RWPE2 (cell line): Measurements from ENCODE around the gene EAF2.
"Not testable (repeated sequence)": the region's sequence is repeated elsewhere in the genome, so short reads cannot be mapped to it uniquely, and the experiment has no call there.

Experiments used
- ATAC-seq: fragments of 200-7000 bp; cut with Tn5 transposase; 3 replicates; pipeline ENCODE4 v1.9.1; 2021; ENCODE audit warnings: low read depth
- DNase-seq: peaks from one replicate; pipeline ENCODE4 v3.0.0-alpha.2; 2020; ENCODE audit warnings: low spot score
- H3K27ac ChIP-seq: fragments of 450-650 bp; 2 replicates; pipeline ENCODE4 v1.5.1; 2017; ENCODE audit warnings: mild to moderate bottlenecking; ENCODE audit not compliant: poor library complexity, severe bottlenecking
- H3K27me3 ChIP-seq: fragments of 250-450 bp; sonication (Bioruptor Pico); 2 replicates; pipeline ENCODE4 v1.5.1; 2021; ENCODE audit warnings: mild to moderate bottlenecking, moderate library complexity; ENCODE audit not compliant: insufficient read depth, poor library complexity, severe bottlenecking
- H3K36me3 ChIP-seq: fragments of 250-450 bp; sonication (Bioruptor Pico); 2 replicates; pipeline ENCODE4 v1.5.1; 2020; ENCODE audit warnings: low read depth, mild to moderate bottlenecking, moderate library complexity
- H3K4me1 ChIP-seq: fragments of 250-450 bp; sonication (Bioruptor Pico); 2 replicates; pipeline ENCODE4 v1.5.1; 2021; ENCODE audit warnings: mild to moderate bottlenecking, moderate library complexity; ENCODE audit not compliant: insufficient read depth, poor library complexity, severe bottlenecking
- H3K4me3 ChIP-seq: fragments of 250-450 bp; sonication (Bioruptor Pico); 2 replicates; pipeline ENCODE4 v1.5.1; 2021; ENCODE audit warnings: mild to moderate bottlenecking, moderate library complexity; ENCODE audit not compliant: severe bottlenecking
- H3K9me3 ChIP-seq: fragments of 250-450 bp; sonication (Bioruptor Pico); 2 replicates; pipeline ENCODE4 v1.5.1; 2021; ENCODE audit warnings: mild to moderate bottlenecking, moderate library complexity; ENCODE audit not compliant: severe bottlenecking
- CTCF ChIP-seq: fragments of 450-650 bp; IDR thresholded peaks from one replicate; pipeline ENCODE4 v1.5.1; 2017; ENCODE audit warnings: mild to moderate bottlenecking, moderate library complexity; ENCODE audit not compliant: poor library complexity, severe bottlenecking

Gene EAF2

GRCh38 chr3:121855555-121855954 is 20.5 kb downstream of the EAF2 start:
- Histone ChIP-seq H3K36me3 (peaks cover 3% of the 10 kb centered on the region; the same call in 1 of the 2 replicates), H3K27me3 (no peaks in the 10 kb centered on the region), H3K4me1 (no peaks in the 10 kb centered on the region), H3K27ac (no peak overlapping the region), H3K9me3 (no peaks in the 10 kb centered on the region), H3K4me3 (no peak overlapping the region)
- ATAC-seq, result 0 out of 3 replicates have a peak, but pooled peaks have one; percentile 42
- no peak for DNase-seq
- TF ChIP-seq CTCF, result peak; percentile 63

GRCh38 chr3:121857778-121858177 is 22.8 kb downstream of the EAF2 start:
- not testable (repeated sequence) for H3K4me1 ChIP-seq, H3K4me3 ChIP-seq, ATAC-seq, H3K9me3 ChIP-seq, H3K27ac ChIP-seq, H3K36me3 ChIP-seq, H3K27me3 ChIP-seq, DNase-seq

- H3K36me3 ChIP-seq, DNase-seq, H3K4me1 ChIP-seq, H3K9me3 ChIP-seq, H3K27me3 ChIP-seq, H3K27ac ChIP-seq, ATAC-seq, H3K4me3 ChIP-seq: not testable (repeated sequence)
Measured at GRCh38 chr3:121863247-121863646, 28.2 kb downstream of the EAF2 start.

GRCh38 chr3:121863801-121864200 is 28.8 kb downstream of the EAF2 start:
- H3K4me1 ChIP-seq, result no peaks in the 10 kb centered on the region
- no peak overlapping the region for H3K27ac ChIP-seq
- DNase-seq, result no peak
- TF ChIP-seq CTCF, result no peak
- H3K4me3 ChIP-seq, result no peak overlapping the region
- ATAC-seq, result no peak
- no peaks in the 10 kb centered on the region for H3K9me3 ChIP-seq
- no peaks in the 10 kb centered on the region for H3K36me3 ChIP-seq
- no peaks in the 10 kb centered on the region for H3K27me3 ChIP-seq

- H3K27ac ChIP-seq, result no peak overlapping the region
- 0 out of 2 replicates have a peak, but pooled peaks cover 7% of the 10 kb centered on the region for H3K36me3 ChIP-seq
- ATAC-seq, result no peak
- no peak for DNase-seq
- H3K27me3 ChIP-seq, result no peaks in the 10 kb centered on the region
- TF ChIP-seq CTCF, result no peak
- H3K4me3 ChIP-seq, result no peak overlapping the region
- no peaks in the 10 kb centered on the region for H3K4me1 ChIP-seq
- no peaks in the 10 kb centered on the region for H3K9me3 ChIP-seq
Measured at GRCh38 chr3:121869736-121870135, 34.7 kb downstream of the EAF2 start.

GRCh38 chr3:121870717-121871116 is 35.7 kb downstream of the EAF2 start:
- DNase-seq (no peak), ATAC-seq (no peak)
- Histone ChIP-seq H3K27ac (no peak overlapping the region), H3K36me3 (0 out of 2 replicates have a peak, but pooled peaks cover 7% of the 10 kb centered on the region), H3K4me3 (no peak overlapping the region), H3K9me3 (no peaks in the 10 kb centered on the region), H3K27me3 (no peaks in the 10 kb centered on the region), H3K4me1 (no peaks in the 10 kb centered on the region)
- no peak for TF ChIP-seq CTCF
